Heart left ventricle (tissue), 16 donors: ENCODE data around the gene DENND6B. TPM values are rescaled to one million over a fixed set of nuclear protein-coding genes. Genes with fewer than 3 reads are reported as not detected.

Experiments
- ATAC-seq, 4 donors: fragments of 200-7000 bp; cut with Tn5 transposase; one replicate each; pipeline ENCODE4 v1.9.1; 2020 to 2022; ENCODE audit warnings: moderate library complexity in 4 of 4, mild to moderate bottlenecking in 3 of 4, moderate number of reproducible peaks in 1 of 4
- DNase-seq, 5 donors: peaks; one replicate each; pipeline ENCODE4 v3.0.0-alpha.2; 2020
- H3K27ac ChIP-seq, 12 donors: fragments of 200-600 bp; sonication (generic) in 4 of 12; one replicate each; pipeline versions ENCODE4 v1.5.0 to v1.8.0; 2016 to 2022; ENCODE audit warnings: mild to moderate bottlenecking in 2 of 12
- H3K27me3 ChIP-seq, 9 donors: fragments of 200-600 bp; sonication (generic) in 2 of 9; one replicate each; pipeline versions ENCODE4 v1.5.1 to v1.8.0; 2016 to 2022; ENCODE audit warnings: mild to moderate bottlenecking in 3 of 9
- H3K36me3 ChIP-seq, 9 donors: fragments of 200-600 bp; sonication (generic) in 2 of 9; one replicate each; pipeline versions ENCODE4 v1.5.0 to v1.8.0; 2018 to 2022; ENCODE audit warnings: mild to moderate bottlenecking in 2 of 9
- H3K4me1 ChIP-seq, 12 donors: fragments of 200-600 bp; sonication (generic) in 4 of 12; one replicate each; pipeline versions ENCODE4 v1.5.0 to v1.8.0; 2016 to 2022; ENCODE audit warnings: mild to moderate bottlenecking in 3 of 12
- H3K4me3 ChIP-seq, 12 donors: fragments of 200-600 bp; sonication (generic) in 4 of 12; one replicate each; pipeline versions ENCODE4 v1.5.0 to v1.8.0; 2017 to 2022; ENCODE audit warnings: mild to moderate bottlenecking in 9 of 12, moderate library complexity in 4 of 12
- H3K9me3 ChIP-seq, 12 donors: fragments of 200-600 bp; sonication (generic) in 4 of 12; one replicate each; pipeline versions ENCODE4 v1.5.0 to v1.8.0; 2016 to 2022; ENCODE audit warnings: mild to moderate bottlenecking in 1 of 12
- POLR2A ChIP-seq, 2 donors: fragments of 450-650 bp; IDR thresholded peaks; one replicate each; pipeline ENCODE4 v1.6.1; 2017; ENCODE audit warnings: antibody characterized with exemption in 2 of 2, mild to moderate bottlenecking in 2 of 2, moderate library complexity in 2 of 2
- WGBS, 4 donors: extraction: QIAGEN DNeasy Blood & Tissue Kit in 2 of 4; methylation state at CpG; one replicate each; pipeline versions ENCODE4 v1.1.5 to v1.1.7; 2013 to 2018; 5-methylcytosine and 5-hydroxymethylcytosine counted together
- intact Hi-C, 10 donors: fragments of 100-400 bp; cut with DNase I; formaldehyde crosslinking; loops; one replicate each; pipeline versions ENCODE4 v1.11.1 to v1.14.2; 2022
- polyA plus RNA-seq, 2 donors: library from polyadenylated mRNA; stranded (reverse); fragments of 200-250 nt; gene quantifications; one replicate each; pipeline ENCODE4 v1.2.3, GENCODE V29; 2013
- total RNA-seq, 9 donors: library from RNA; depleted of rRNA in 2 of 9; stranded (reverse); fragments of >200 nt in 2 of 9; fragmentation: NEBNext Ultra II Directional in 3 of 9; extraction: Animal tissue kit (Norgen Biotek cat#: 25700) in 3 of 9; gene quantifications; one replicate each; pipeline versions ENCODE4 v1.1.0 to v1.2.4, GENCODE V29; 2016 to 2023
- TF ChIP-seq, protein P1 (sequence below), 12 donors: fragments of 200-600 bp; sonication (generic) in 4 of 12; IDR thresholded peaks; one replicate each; pipeline versions ENCODE4 v1.5.0 to v1.8.0; 2018 to 2022; ENCODE audit warnings: antibody characterized with exemption in 12 of 12, mild to moderate bottlenecking in 5 of 12
- donor health status: ischemic (EF 13 %, LVEDD 7.1; RV severe dilation, severe dysfunction).
- donor health status: healthy with polysubstance abuse.
- donor health status: DM: no; HTN: yes; CAD: no.
- donor health status: DM: no; HTN: no; CAD: no.
- donor health status: ischemic (EF 25% LVEDD 6.9; RV normal size, moderate dysfunction).
- donor health status: ischemic (EF 25% LVEDD 5.7; RV mildly dilated, moderate dysfunction).
- donor health status: healthy.
- donor health status: DM: yes; HTN: yes; CAD: no.
- donor health status: ischemic (EF 35%, LVEDD 5.7; RV mildly dilated, moderate dysfunction).
- donor health status: nonischemic (EF 11% LVEDD 7.7; RV severe dilation, severe dysfunction).
- donor health status: DM: yes; HTN: yes; CAD: no.
- donor health status: PGD.
- donor health status: ischemic (EF 29% LVEDD 5.4; RV normal size, mild dysfunction).
- donor health status: nonischemic (EF 23%, LVEDD 6.1; RV moderate dilation, normal function).

Gene DENND6B
- total and polyA plus RNA-seq, 11 donors = 1.0 to 3.2 (median 1.5) TPM

DNA sequence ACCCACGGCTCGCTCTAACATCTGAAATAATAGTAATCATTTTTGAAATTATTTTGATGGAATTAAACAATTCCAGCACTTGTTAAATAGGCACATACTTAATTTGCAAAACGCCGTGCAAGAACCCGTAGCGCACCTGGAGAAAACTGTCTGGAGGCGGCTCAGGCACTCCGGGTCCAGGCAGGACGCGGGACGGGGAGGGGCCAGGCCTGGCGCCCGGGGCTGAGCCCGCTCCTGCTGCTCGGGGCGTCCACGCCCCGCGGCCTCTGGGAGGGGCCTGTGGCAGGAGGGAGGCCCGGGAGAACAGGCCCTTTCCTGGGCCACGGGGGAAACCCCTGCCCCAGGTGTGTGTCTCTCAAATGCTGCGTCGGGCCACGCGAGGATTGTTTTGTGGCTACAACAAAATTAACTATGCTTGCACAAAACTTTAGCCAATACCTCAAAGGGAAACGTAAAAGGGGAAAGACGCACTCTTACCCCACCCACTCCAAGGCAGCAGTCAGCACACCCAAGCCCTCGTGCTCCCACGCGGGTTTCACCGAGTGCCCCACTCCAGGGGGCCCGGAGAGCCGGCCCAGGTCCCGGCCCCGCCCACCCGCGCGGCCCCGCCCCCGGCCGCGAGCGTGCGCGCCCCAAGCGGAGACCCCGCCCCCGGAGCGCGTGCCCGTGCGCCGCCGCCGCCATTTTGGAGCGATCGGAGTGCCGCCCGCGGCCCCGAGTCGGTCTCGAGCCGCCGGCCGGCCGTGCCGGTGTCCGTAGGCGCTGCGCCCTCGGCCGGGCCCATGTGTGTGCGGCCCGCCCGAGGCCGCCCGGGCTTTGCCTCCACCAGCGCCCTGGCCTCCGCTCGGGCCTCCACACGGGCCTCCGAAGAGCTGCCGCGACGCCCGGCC lies 16.1 kb upstream of the DENND6B start, which contains the start of gene PPP6R2:
Gene PPP6R2, plus strand, starts transcription at position 677 of the 890 bp plus-strand sequence. CDS start 50,582 bp downstream, outside the sequence.
- peak in 1 of 2 donors; percentile 58 for TF ChIP-seq POLR2A (IDR thresholded peaks at IDR 0.05)
- TF ChIP-seq, protein P1, sequence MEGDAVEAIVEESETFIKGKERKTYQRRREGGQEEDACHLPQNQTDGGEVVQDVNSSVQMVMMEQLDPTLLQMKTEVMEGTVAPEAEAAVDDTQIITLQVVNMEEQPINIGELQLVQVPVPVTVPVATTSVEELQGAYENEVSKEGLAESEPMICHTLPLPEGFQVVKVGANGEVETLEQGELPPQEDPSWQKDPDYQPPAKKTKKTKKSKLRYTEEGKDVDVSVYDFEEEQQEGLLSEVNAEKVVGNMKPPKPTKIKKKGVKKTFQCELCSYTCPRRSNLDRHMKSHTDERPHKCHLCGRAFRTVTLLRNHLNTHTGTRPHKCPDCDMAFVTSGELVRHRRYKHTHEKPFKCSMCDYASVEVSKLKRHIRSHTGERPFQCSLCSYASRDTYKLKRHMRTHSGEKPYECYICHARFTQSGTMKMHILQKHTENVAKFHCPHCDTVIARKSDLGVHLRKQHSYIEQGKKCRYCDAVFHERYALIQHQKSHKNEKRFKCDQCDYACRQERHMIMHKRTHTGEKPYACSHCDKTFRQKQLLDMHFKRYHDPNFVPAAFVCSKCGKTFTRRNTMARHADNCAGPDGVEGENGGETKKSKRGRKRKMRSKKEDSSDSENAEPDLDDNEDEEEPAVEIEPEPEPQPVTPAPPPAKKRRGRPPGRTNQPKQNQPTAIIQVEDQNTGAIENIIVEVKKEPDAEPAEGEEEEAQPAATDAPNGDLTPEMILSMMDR (IDR thresholded peaks at IDR 0.05) = peak in 3 of 12 donors; percentile 2 to 35 (median 22)
- 0 to 2% (median 0%) methylated on average over 15 to 87 of the region's 87 CpGs for WGBS, 4 donors
- intact Hi-C loops = loop anchor here (1.0 to 10.0 kb wide), 8 partner anchors 16 to 196 kb away; partner anchors contain the start of genes HDAC10 (in 6 of the 10), MAPK11 (in 5 of the 10), TUBGCP6 (in 2 of the 10) and DENND6B (in 1 of the 10)
- Histone ChIP-seq H3K9me3 (no peaks in the 10 kb centered on the region), H3K4me1 (peaks cover 0 to 22% (median 9%) of the 10 kb centered on the region in 12 donors), H3K27ac (peak within 1 kb of the TSS; percentile 21 to 92 (median 79)), H3K4me3 (peak within 1 kb of the TSS; percentile 61 to 100 (median 86)), H3K27me3 (no peaks in the 10 kb centered on the region), H3K36me3 (peaks cover 0 to 1% (median 0%) of the 10 kb centered on the region in 9 donors)
- ATAC-seq = peak; percentile 85 to 95 (median 90)
- peak; percentile 84 to 94 (median 89) for DNase-seq

DNA sequence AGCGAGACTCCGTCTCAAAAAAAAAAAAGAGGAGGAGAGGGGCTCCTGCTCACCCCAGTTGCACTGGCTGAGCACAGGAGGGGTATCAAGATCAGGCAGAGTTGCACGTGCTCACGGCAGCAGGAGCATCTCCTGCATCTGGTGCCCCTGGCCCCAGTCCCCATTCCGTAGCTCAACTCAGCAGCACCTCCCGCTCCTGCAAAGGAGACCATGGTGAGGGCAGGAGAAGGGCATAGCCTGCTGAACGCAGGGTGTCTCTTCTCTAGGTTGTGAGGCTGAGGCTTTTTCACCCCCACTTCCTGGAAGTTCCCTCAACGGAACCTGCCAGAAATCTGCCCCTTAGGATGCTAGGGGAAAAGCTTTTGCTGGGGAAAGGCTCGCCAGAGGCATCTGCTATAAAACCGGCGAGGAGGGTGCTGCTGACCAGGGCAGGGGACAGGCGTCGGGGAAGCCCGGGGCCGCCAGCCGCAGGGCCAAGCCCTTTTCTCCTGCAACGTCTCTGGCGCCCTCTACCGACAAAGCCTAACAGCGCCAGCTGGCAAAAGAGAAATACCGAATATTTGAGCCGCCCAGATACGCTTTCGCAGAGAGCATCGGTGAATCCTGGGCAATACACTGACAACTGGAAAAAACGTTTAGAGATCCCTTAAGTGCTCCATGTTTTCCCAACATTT lies 15.3 kb upstream of the DENND6B start:
- Histone ChIP-seq H3K4me3 (peak overlapping the region; percentile 61 to 100 (median 86)), H3K27ac (peak overlapping the region in 10 of 12 donors; percentile 57 to 92 (median 80)), H3K9me3 (no peaks in the 10 kb centered on the region), H3K4me1 (peaks cover 0 to 22% (median 9%) of the 10 kb centered on the region in 12 donors), H3K27me3 (no peaks in the 10 kb centered on the region), H3K36me3 (no peaks in the 10 kb centered on the region)
- WGBS, 4 donors = 12 to 14% (median 13%) methylated on average over 25 to 26 of the region's 26 CpGs
- peak; percentile 67 to 86 (median 79) for ATAC-seq
- DNase-seq = peak; percentile 88 to 94 (median 90)
- intact Hi-C loops = loop anchor here (1.0 to 10.0 kb wide), 8 partner anchors 15 to 195 kb away; partner anchors contain the start of genes HDAC10 (in 6 of the 10), MAPK11 (in 5 of the 10), TUBGCP6 (in 2 of the 10) and DENND6B (in 1 of the 10)
- TF ChIP-seq, protein P1 (IDR thresholded peaks at IDR 0.05) = peak; percentile 94 to 99 (median 98)
- TF ChIP-seq POLR2A (IDR thresholded peaks at IDR 0.05) = no peak

DNA sequence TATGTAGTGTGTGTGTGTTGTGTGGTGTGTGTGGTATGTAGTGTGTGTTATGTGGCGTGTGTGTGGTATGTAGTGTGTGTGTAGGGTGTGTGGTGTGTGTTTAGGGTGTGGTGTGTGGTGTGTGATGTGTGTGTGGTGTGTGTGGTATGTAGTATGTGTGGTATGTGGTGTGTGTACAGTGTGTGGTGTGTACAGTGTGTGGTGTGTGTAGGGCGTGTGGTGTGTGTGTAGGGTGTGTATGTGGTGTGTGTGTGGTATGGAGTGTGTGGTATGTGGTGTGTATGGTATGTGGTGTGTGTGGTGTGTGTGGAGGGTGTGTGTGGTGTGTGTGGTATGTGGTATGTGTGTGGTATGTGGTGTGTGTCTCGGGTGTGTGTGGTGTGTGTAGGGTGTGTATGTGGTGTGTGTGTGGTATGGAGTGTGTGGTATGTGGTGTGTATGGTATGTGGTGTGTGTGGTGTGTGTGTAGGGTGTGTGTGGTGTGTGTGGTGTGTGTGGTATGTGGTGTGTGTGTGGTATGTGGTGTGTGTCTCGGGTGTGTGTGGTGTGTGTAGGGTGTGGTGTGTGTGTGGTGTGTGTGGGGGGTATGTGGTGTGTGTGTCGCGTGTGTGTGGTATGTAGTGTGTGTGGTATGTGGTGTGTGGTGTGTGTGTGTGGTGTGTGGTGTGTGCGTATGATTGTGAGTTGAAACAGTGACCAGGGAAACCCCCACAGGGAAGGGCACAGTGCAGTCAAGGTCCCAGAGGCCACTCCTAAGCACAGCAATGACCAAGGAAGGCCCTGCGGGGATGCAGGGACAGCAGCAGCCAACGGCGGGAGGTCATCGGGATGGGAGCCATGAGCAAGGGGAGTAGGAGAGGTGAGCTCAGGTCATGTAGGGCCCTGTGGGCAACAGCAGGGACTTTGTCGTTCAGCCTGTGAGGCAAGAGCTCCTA lies 13.4 kb upstream of the DENND6B start:
- Histone ChIP-seq H3K27ac (no peak overlapping the region), H3K9me3 (no peaks in the 10 kb centered on the region), H3K4me1 (peaks cover 0 to 12% (median 9%) of the 10 kb centered on the region in 12 donors), H3K27me3 (no peaks in the 10 kb centered on the region), H3K4me3 (no peak overlapping the region), H3K36me3 (no peaks in the 10 kb centered on the region)
- WGBS, 4 donors = 79 to 81% (median 80%) methylated on average over 12 of the region's 12 CpGs
- ATAC-seq (no peak), DNase-seq (peak in 1 of 5 donors; percentile 14)
- intact Hi-C loops = loop anchor here (5.0 to 10.0 kb wide), 4 partner anchors 68 to 193 kb away; partner anchors contain the start of genes HDAC10 (in 6 of the 10) and MAPK11 (in 5 of the 10)
- TF ChIP-seq, protein P1 (IDR thresholded peaks at IDR 0.05) = no peak
- TF ChIP-seq POLR2A (IDR thresholded peaks at IDR 0.05) = no peak
